HepG2 (cell line): ENCODE results near the gene SUCLG1. TPM values are rescaled to one million over a fixed set of nuclear protein-coding genes. Genes with fewer than 3 reads are reported as not detected.

Experiments
- ATAC-seq: fragments of 200-7000 bp; cut with Tn5 transposase; 3 replicates; pipeline ENCODE4 v1.9.1; 2020; ENCODE audit warnings: mild to moderate bottlenecking, moderate library complexity
- BruUV-seq: library from RNA; stranded (reverse); fragments of 400-500 nt; replicated peaks from 2 replicates; lab custom pipeline; 2021; lab: Mats Ljungman, UMichigan
- CTCF ChIA-PET: fragments of 300-600 bp; formaldehyde crosslinking; extraction: SDS; loops from one replicate; lab custom pipeline; 2021; ENCODE audit warnings: low total read pairs, inconsistent platforms, low intra/inter-chr PET ratio; lab: Yijun Ruan, JAX
- POLR2A ChIA-PET: fragments of 350-600 bp; sonication (Branson Sonifier 250); formaldehyde crosslinking; loops from one replicate; lab custom pipeline; 2020; ENCODE audit warnings: antibody characterized with exemption, inconsistent platforms; lab: Yijun Ruan, JAX
- DNase-seq: peaks from one replicate; pipeline ENCODE4 v3.0.0-alpha.2; 2015; ENCODE audit warnings: low spot score
- FAIRE-seq: peaks from 3 replicates; lab custom pipeline; 2011; peaks lifted over from hg19 to GRCh38; lab: Jason Lieb, UNC
- H2AFZ ChIP-seq: one replicate; pipeline ENCODE4 v1.6.1; 2011; ENCODE audit warnings: low read length, inconsistent platforms
- H3K27ac ChIP-seq: fragments of 300-600 bp; 3 replicates; pipeline ENCODE4 v1.8.0; 2011; ENCODE audit warnings: mixed run types, mild to moderate bottlenecking, mixed read lengths, low read length, inconsistent platforms; ENCODE audit not compliant: insufficient read depth; ENCODE audit errors: extremely low read length
- H3K27me3 ChIP-seq, 2 experiments: fragments of 200-600 bp in 1 of 2; 2 replicates in 1 of 2; 3 replicates in 1 of 2; pipeline versions ENCODE4 v1.6.0 to v1.8.0; 2011; ENCODE audit warnings: low read length in 2 of 2, mild to moderate bottlenecking in 2 of 2, moderate library complexity in 2 of 2, inconsistent platforms in 1 of 2; ENCODE audit not compliant: insufficient read depth in 2 of 2, control insufficient read depth in 1 of 2
- H3K36me3 ChIP-seq, 2 experiments: fragments of 200-600 bp in 1 of 2; replicated peaks in 1 of 2; 2 replicates in 1 of 2; 3 replicates in 1 of 2; pipeline versions ENCODE4 v1.5.1 to v1.8.0; 2011; ENCODE audit warnings: low read length in 2 of 2, inconsistent platforms in 1 of 2; ENCODE audit not compliant: insufficient read depth in 2 of 2, control insufficient read depth in 1 of 2
- H3K4me1 ChIP-seq: 2 replicates; pipeline ENCODE4 v1.5.1; 2012; ENCODE audit warnings: low read length, inconsistent platforms; ENCODE audit not compliant: insufficient read depth
- H3K4me2 ChIP-seq: 2 replicates; pipeline ENCODE4 v1.6.0; 2011; ENCODE audit warnings: low read depth, low read length, inconsistent platforms
- H3K4me3 ChIP-seq, 3 experiments: fragments of 200-600 bp in 1 of 3; sonication (generic), shearing (Covaris generic) in 1 of 3; replicated peaks in 1 of 3; 2 replicates each; pipeline ENCODE4 v1.5.1; 2011 to 2016; ENCODE audit warnings: low read length in 3 of 3, inconsistent platforms in 2 of 3, low read depth in 2 of 3, mild to moderate bottlenecking in 2 of 3, control low read depth in 1 of 3, mixed read lengths in 1 of 3; ENCODE audit not compliant: insufficient read depth in 1 of 3
- H3K79me2 ChIP-seq: one replicate; pipeline ENCODE4 v1.6.1; 2011; ENCODE audit warnings: low read length, inconsistent platforms; ENCODE audit not compliant: insufficient read depth
- H3K9ac ChIP-seq: 2 replicates; pipeline ENCODE4 v1.6.0; 2011; ENCODE audit warnings: mild to moderate bottlenecking, low read depth, low read length, inconsistent platforms; ENCODE audit not compliant: insufficient read depth
- H3K9me3 ChIP-seq: 2 replicates; pipeline ENCODE4 v1.5.1; 2012; ENCODE audit warnings: mild to moderate bottlenecking, low read length
- H4K20me1 ChIP-seq: 2 replicates; pipeline ENCODE4 v1.6.0; 2011; ENCODE audit warnings: inconsistent platforms, mild to moderate bottlenecking, low read length, moderate library complexity; ENCODE audit not compliant: insufficient read depth
- ATRX ChIP-seq: sonication (generic); formaldehyde crosslinking; IDR thresholded peaks from 2 replicates; pipeline ENCODE4 v1.4.0; 2020; ENCODE audit warnings: missing genetic modification reagents, borderline replicate concordance
- BHLHE40 ChIP-seq: IDR thresholded peaks from 2 replicates; pipeline ENCODE4 v1.6.1; 2011; ENCODE audit warnings: low read length, improper control_type of control experiment
- GLMP ChIP-seq: sonication (generic); formaldehyde crosslinking; IDR thresholded peaks from 2 replicates; pipeline ENCODE4 v1.9.0; 2021; ENCODE audit warnings: missing genetic modification reagents, mild to moderate bottlenecking, borderline replicate concordance
- KMT2A ChIP-seq: sonication (generic); formaldehyde crosslinking; IDR thresholded peaks from 2 replicates; pipeline ENCODE4 v1.4.0; 2020; ENCODE audit warnings: missing genetic modification reagents
- MIER3 ChIP-seq: IDR thresholded peaks from 2 replicates; pipeline ENCODE4 v1.6.1; 2016; ENCODE audit warnings: missing compliant biosample characterization, borderline replicate concordance
- MTF2 ChIP-seq: sonication (generic); formaldehyde crosslinking; IDR thresholded peaks from 2 replicates; pipeline ENCODE4 v1.5.0; 2020; ENCODE audit warnings: missing genetic modification reagents, borderline replicate concordance
- PHF21A ChIP-seq: sonication (generic); formaldehyde crosslinking; IDR thresholded peaks from 2 replicates; pipeline ENCODE4 v1.5.0; 2020; ENCODE audit warnings: mild to moderate bottlenecking, missing genetic modification reagents
- POGZ ChIP-seq: sonication (generic); formaldehyde crosslinking; IDR thresholded peaks from 2 replicates; pipeline ENCODE4 v1.4.0; 2020; ENCODE audit warnings: mild to moderate bottlenecking, missing genetic modification reagents
- RERE ChIP-seq: IDR thresholded peaks from 2 replicates; pipeline ENCODE4 v1.6.1; 2016; ENCODE audit warnings: low read depth, missing genetic modification reagents, missing compliant biosample characterization
- SAP130 ChIP-seq: IDR thresholded peaks from 2 replicates; pipeline ENCODE4 v1.6.1; 2016; ENCODE audit warnings: low read depth
- SIN3A ChIP-seq: IDR thresholded peaks from 2 replicates; pipeline ENCODE4 v1.6.1; 2011; ENCODE audit warnings: low read depth, mild to moderate bottlenecking, control low read depth, low read length, borderline replicate concordance
- SIX1 ChIP-seq: sonication (generic); formaldehyde crosslinking; IDR thresholded peaks from 2 replicates; pipeline ENCODE4 v1.4.0; 2020; ENCODE audit warnings: missing genetic modification reagents, borderline replicate concordance
- SMAD1 ChIP-seq: sonication (generic); formaldehyde crosslinking; IDR thresholded peaks from 2 replicates; pipeline ENCODE4 v1.4.0; 2020; ENCODE audit warnings: missing genetic modification reagents, low read depth, mild to moderate bottlenecking, borderline replicate concordance
- TEAD2 ChIP-seq: sonication (generic); formaldehyde crosslinking; IDR thresholded peaks from 2 replicates; pipeline ENCODE4 v1.9.0; 2021; ENCODE audit warnings: missing genetic modification reagents
- ZKSCAN8 ChIP-seq: IDR thresholded peaks from 2 replicates; pipeline ENCODE4 v1.6.1; 2016; ENCODE audit warnings: borderline replicate concordance, missing genetic modification reagents, missing compliant biosample characterization
- ZNF607 ChIP-seq: sonication (generic); formaldehyde crosslinking; IDR thresholded peaks from 2 replicates; pipeline ENCODE4 v1.5.1; 2020; ENCODE audit warnings: missing genetic modification reagents, mild to moderate bottlenecking, borderline replicate concordance
- ZNF674 ChIP-seq: sonication (generic); formaldehyde crosslinking; IDR thresholded peaks from 2 replicates; pipeline ENCODE4 v1.5.0; 2020; ENCODE audit warnings: low read depth, mild to moderate bottlenecking, missing genetic modification reagents
- WGBS: methylation state at CpG from one replicate; pipeline ENCODE4 v1.1.6; 2017; ENCODE audit warnings: low lambda C conversion rate; 5-methylcytosine and 5-hydroxymethylcytosine counted together
- in situ Hi-C: cut with HindIII; loops from 2 replicates; pipeline ENCODE4 v1.10.0; 2017; ENCODE audit warnings: low pct_unique_long_range_greater_than_20kb; ENCODE audit not compliant: extremely low pct_ligation_motif_present
- intact Hi-C: fragments of 100-400 bp; cut with micrococcal nuclease; formaldehyde crosslinking; loops from one replicate; pipeline ENCODE4 v1.10.0; 2022; ENCODE audit not compliant: unreplicated experiment
- polyA plus RNA-seq, 8 experiments: library from polyadenylated mRNA; depleted of rRNA in 3 of 8; stranded (reverse) in 7 of 8; unstranded in 1 of 8; fragments of >200 nt; fragmentation: Illumina TruSeq in 4 of 8; extraction: Trizol in 4 of 8; gene quantifications; 2 replicates each; pipeline versions ENCODE4 v1.2.1 to v1.2.3, GENCODE V29; 2011 to 2016; ENCODE audit warnings: low read depth in 4 of 8, missing spikeins in 1 of 8, mixed read lengths in 1 of 8; ENCODE audit not compliant: insufficient read depth in 1 of 8
- total RNA-seq, 5 experiments: library from RNA; depleted of rRNA; stranded (reverse); fragments of >200 nt; fragmentation: Illumina TruSeq; extraction: Trizol; gene quantifications; 2 replicates each; pipeline ENCODE4 v1.2.3, GENCODE V29; 2016; ENCODE audit warnings: low read depth in 1 of 5

The SUCLG1 gene
- total and polyA plus RNA-seq, 2 of the 13 experiments (the other 11 are each of a cell fraction or from before 2014, with no cell fraction given) = 58.7 to 121 TPM

GRCh38 chr2:84482603-84483002, 23.5 kb upstream of the SUCLG1 start:
- Histone ChIP-seq H3K4me1 (peaks cover 24% of the 10 kb centered on the region), H3K4me2 (no peak overlapping the region), H3K9ac (no peak overlapping the region), H2AFZ (no peak overlapping the region), H3K36me3 (no peaks in the 10 kb centered on the region), H3K79me2 (no peaks in the 10 kb centered on the region), H3K27ac (no peak overlapping the region), H4K20me1 (no peaks in the 10 kb centered on the region), H3K4me3 (no peak overlapping the region), H3K9me3 (no peaks in the 10 kb centered on the region), H3K27me3 (no peaks in the 10 kb centered on the region)
- no TSS peak for BruUV-seq
- POLR2A ChIA-PET = no interaction called here
- FAIRE-seq = no peak
- TF ChIP-seq MIER3 (CRISPR knock-in tag) (no peak), SAP130 (no peak), MTF2 (CRISPR knock-in tag) (no peak), ZKSCAN8 (CRISPR knock-in tag) (no peak), GLMP (no peak), PHF21A (no peak), SMAD1 (CRISPR knock-in tag) (no peak), BHLHE40 (no peak), TEAD2 (CRISPR knock-in tag) (no peak), ZNF674 (CRISPR knock-in tag) (no peak), SIX1 (CRISPR knock-in tag) (no peak), KMT2A (CRISPR knock-in tag) (no peak), POGZ (CRISPR knock-in tag) (no peak), ZNF607 (CRISPR knock-in tag) (no peak), SIN3A (no peak), RERE (CRISPR knock-in tag) (no peak), ATRX (CRISPR knock-in tag) (no peak)
- in situ Hi-C loops (no loop called here), intact Hi-C loops (no loop called here)
- DNase-seq = no peak
- 44% methylated on average over 3 of the region's 3 CpGs for WGBS
- CTCF ChIA-PET = no interaction called here
- ATAC-seq = no peak
